C4-2B (cell line): Measurements from ENCODE around the gene HEXIM2.

ENCODE experiments used
- CTCF ChIP-seq: fragments of 450-650 bp; conservative IDR thresholded peaks from 2 replicates; pipeline ENCODE4 v1.5.1; 2017; ENCODE audit warnings: mild to moderate bottlenecking
- ZFX ChIP-seq: fragments of 450-650 bp; IDR thresholded peaks from 2 replicates; pipeline ENCODE4 v1.6.1; 2017

GRCh38 chr17:45146890-45147580, 14.6 kb upstream of the HEXIM2 start:
- TF ChIP-seq CTCF (no peak), ZFX (no peak)
